HEK293 (cell line): ENCODE results near the gene PLEKHG4.
A peak's percentile ranks its signal among the peaks of the same experiment; 100 is the strongest.

ENCODE experiments used
- CTCF ChIP-seq: fragments of 450-650 bp; formaldehyde crosslinking; IDR thresholded peaks from 2 replicates; pipeline ENCODE4 v1.5.1; 2016; ENCODE audit warnings: missing biosample characterization, missing genetic modification characterization
- PATZ1 ChIP-seq: fragments of 450-650 bp; formaldehyde crosslinking; IDR thresholded peaks from 2 replicates; pipeline ENCODE4 v1.5.1; 2016; ENCODE audit warnings: missing biosample characterization, missing genetic modification characterization
- SP2 ChIP-seq: fragments of 450-650 bp; formaldehyde crosslinking; IDR thresholded peaks from 2 replicates; pipeline ENCODE4 v1.5.1; 2016; ENCODE audit warnings: missing biosample characterization, missing genetic modification characterization
- WT1 ChIP-seq: fragments of 450-650 bp; formaldehyde crosslinking; IDR thresholded peaks from 2 replicates; pipeline ENCODE4 v1.5.1; 2016; ENCODE audit warnings: missing biosample characterization, missing genetic modification characterization
- ZBTB1 ChIP-seq: fragments of 450-650 bp; formaldehyde crosslinking; IDR thresholded peaks from 2 replicates; pipeline ENCODE4 v1.5.1; 2016; ENCODE audit warnings: missing biosample characterization, missing genetic modification characterization
- ZNF362 ChIP-seq: fragments of 450-650 bp; formaldehyde crosslinking; IDR thresholded peaks from 2 replicates; pipeline ENCODE4 v1.5.1; 2016; ENCODE audit warnings: missing biosample characterization, missing genetic modification characterization

- TF ChIP-seq CTCF = no peak; the same call in 1 of the 2 replicates
- no peak for TF ChIP-seq ZBTB1 (tag by site-specific recombination)
- peak; percentile 95 for TF ChIP-seq SP2
- peak; percentile 56; the same call in 1 of the 2 replicates for TF ChIP-seq PATZ1 (tag by site-specific recombination)
- no peak for TF ChIP-seq WT1 (tag by site-specific recombination)
- no peak for TF ChIP-seq ZNF362 (tag by site-specific recombination)
These were observed 31.9 kb upstream of the PLEKHG4 start, which contains the start of gene FHOD1 for GRCh38 chr16:67247192-67248072.
